Breast epithelium (tissue), 4 donors: ENCODE measurements around the gene KRT35. TPM values are rescaled to one million over a fixed set of nuclear protein-coding genes. Genes with fewer than 3 reads are reported as not detected.
A peak's percentile ranks its signal among the peaks of the same experiment; 100 is the strongest.

Experiments
- DNase-seq, 2 donors: peaks; one replicate each; pipeline ENCODE4 v3.0.0-alpha.2; 2019; ENCODE audit warnings: low spot score in 2 of 2
- H3K27ac ChIP-seq, 2 donors: fragments of 200-600 bp; sonication (generic) in 1 of 2; one replicate each; pipeline ENCODE4 v1.5.1; 2016 to 2019; ENCODE audit warnings: mild to moderate bottlenecking in 1 of 2
- H3K27me3 ChIP-seq, 2 donors: fragments of 200-600 bp; sonication (generic) in 1 of 2; one replicate each; pipeline versions ENCODE4 v1.5.1 to v1.6.0; 2017 to 2019; ENCODE audit warnings: control low read depth in 1 of 2, mild to moderate bottlenecking in 1 of 2
- H3K36me3 ChIP-seq: fragments of 200-600 bp; one replicate; pipeline ENCODE4 v1.5.1; 2019
- H3K4me1 ChIP-seq, 2 donors: fragments of 200-600 bp; sonication (generic); one replicate each; pipeline ENCODE4 v1.5.1; 2016 to 2019; ENCODE audit warnings: control low read depth in 1 of 2
- H3K4me3 ChIP-seq, 3 donors: fragments of 200-600 bp; sonication (generic); 1 replicate in 2 of 3; 2 replicates in 1 of 3; pipeline ENCODE4 v1.5.1; 2016 to 2019; ENCODE audit warnings: mild to moderate bottlenecking in 3 of 3, moderate library complexity in 2 of 3
- H3K9me3 ChIP-seq, 2 donors: fragments of 200-600 bp; sonication (generic) in 1 of 2; one replicate each; pipeline ENCODE4 v1.5.1; 2016 to 2019; ENCODE audit warnings: control low read depth in 1 of 2
- POLR2A ChIP-seq: fragments of 450-650 bp; IDR thresholded peaks from one replicate; pipeline ENCODE4 v1.6.1; 2016; ENCODE audit warnings: antibody characterized with exemption, mild to moderate bottlenecking, moderate library complexity
- POLR2AphosphoS5 ChIP-seq, 3 donors: sonication (generic); formaldehyde crosslinking; IDR thresholded peaks; one replicate each; pipeline ENCODE4 v1.6.1; 2017; ENCODE audit warnings: antibody characterized with exemption in 3 of 3
- intact Hi-C: fragments of 100-400 bp; cut with DNase I; formaldehyde crosslinking; loops from one replicate; pipeline ENCODE4 v1.15.1; 2023; ENCODE audit warnings: low total_unique reads
- total RNA-seq, 3 donors: library from RNA; depleted of rRNA; stranded (reverse); fragments of >200 nt; gene quantifications; one replicate each; pipeline ENCODE4 v1.1.0, GENCODE V29; 2016
- TF ChIP-seq, protein P1 (sequence below), 3 donors: fragments of 450-650 bp; IDR thresholded peaks; one replicate each; pipeline ENCODE4 v1.5.1; 2016 to 2017; ENCODE audit warnings: antibody characterized with exemption in 3 of 3, mild to moderate bottlenecking in 3 of 3, moderate library complexity in 3 of 3

The KRT35 gene
- total RNA-seq, 3 donors from 2014 or later: not detected

- Histone ChIP-seq H3K4me1 (peaks cover 0 to 6% of the 10 kb centered on the region in 2 donors), H3K36me3 (no peaks in the 10 kb centered on the region), H3K4me3 (peak within 1 kb of the TSS in 2 of 3 donors; percentile 54 to 60), H3K9me3 (no peaks in the 10 kb centered on the region), H3K27ac (peak within 1 kb of the TSS; percentile 89 to 92), H3K27me3 (no peaks in the 10 kb centered on the region)
- DNase-seq: peak in 1 of 2 donors; percentile 65
- intact Hi-C loops: no loop called here
- TF ChIP-seq POLR2AphosphoS5 (IDR thresholded peaks at IDR 0.05) (peak in 2 of 3 donors; percentile 25 to 49), POLR2A (peak; percentile 30)
- TF ChIP-seq, protein P1, sequence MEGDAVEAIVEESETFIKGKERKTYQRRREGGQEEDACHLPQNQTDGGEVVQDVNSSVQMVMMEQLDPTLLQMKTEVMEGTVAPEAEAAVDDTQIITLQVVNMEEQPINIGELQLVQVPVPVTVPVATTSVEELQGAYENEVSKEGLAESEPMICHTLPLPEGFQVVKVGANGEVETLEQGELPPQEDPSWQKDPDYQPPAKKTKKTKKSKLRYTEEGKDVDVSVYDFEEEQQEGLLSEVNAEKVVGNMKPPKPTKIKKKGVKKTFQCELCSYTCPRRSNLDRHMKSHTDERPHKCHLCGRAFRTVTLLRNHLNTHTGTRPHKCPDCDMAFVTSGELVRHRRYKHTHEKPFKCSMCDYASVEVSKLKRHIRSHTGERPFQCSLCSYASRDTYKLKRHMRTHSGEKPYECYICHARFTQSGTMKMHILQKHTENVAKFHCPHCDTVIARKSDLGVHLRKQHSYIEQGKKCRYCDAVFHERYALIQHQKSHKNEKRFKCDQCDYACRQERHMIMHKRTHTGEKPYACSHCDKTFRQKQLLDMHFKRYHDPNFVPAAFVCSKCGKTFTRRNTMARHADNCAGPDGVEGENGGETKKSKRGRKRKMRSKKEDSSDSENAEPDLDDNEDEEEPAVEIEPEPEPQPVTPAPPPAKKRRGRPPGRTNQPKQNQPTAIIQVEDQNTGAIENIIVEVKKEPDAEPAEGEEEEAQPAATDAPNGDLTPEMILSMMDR (IDR thresholded peaks at IDR 0.05): no peak
Observed at GRCh38 chr17:41518789-41519449, 38.0 kb upstream of the KRT35 start, which contains the start of gene KRT15. TSS of gene KRT15 (minus strand) at chr17:41518890. CDS start at chr17:41518827, 63 bp downstream.

- TF ChIP-seq POLR2A (no peak), POLR2AphosphoS5 (IDR thresholded peaks at IDR 0.05) (no peak)
- TF ChIP-seq, protein P1 (IDR thresholded peaks at IDR 0.05): no peak
- no peaks in the 10 kb centered on the region for H3K27me3 ChIP-seq
- no peak for DNase-seq
- no peaks in the 10 kb centered on the region for H3K36me3 ChIP-seq
- H3K9me3 ChIP-seq: no peaks in the 10 kb centered on the region
- peak overlapping the region; percentile 63 to 89 for H3K27ac ChIP-seq
- peak overlapping the region in 2 of 3 donors; percentile 54 to 60 for H3K4me3 ChIP-seq
- peaks cover 0 to 6% of the 10 kb centered on the region in 2 donors for H3K4me1 ChIP-seq
- intact Hi-C loops: no loop called here
Observed at GRCh38 chr17:41518031-41518430, 37.1 kb upstream of the KRT35 start.

GRCh38 chr17:41516830-41517283 lies 35.9 kb upstream of the KRT35 start:
- DNase-seq: no peak
- TF ChIP-seq, protein P1 (IDR thresholded peaks at IDR 0.05): no peak
- peak in 1 of 3 donors; percentile 3 for TF ChIP-seq POLR2AphosphoS5 (IDR thresholded peaks at IDR 0.05)
- no peak for TF ChIP-seq POLR2A
- intact Hi-C loops: no loop called here
- no peaks in the 10 kb centered on the region for H3K9me3 ChIP-seq
- H3K36me3 ChIP-seq: no peaks in the 10 kb centered on the region
- H3K27me3 ChIP-seq: no peaks in the 10 kb centered on the region
- peaks cover 0 to 6% of the 10 kb centered on the region in 2 donors for H3K4me1 ChIP-seq
- H3K27ac ChIP-seq: peak overlapping the region; percentile 68 to 89
- H3K4me3 ChIP-seq: peak overlapping the region in 2 of 3 donors; percentile 54 to 60

- TF ChIP-seq POLR2A: no peak
- TF ChIP-seq, protein P1 (IDR thresholded peaks at IDR 0.05): no peak
- no peak for TF ChIP-seq POLR2AphosphoS5 (IDR thresholded peaks at IDR 0.05)
- H3K27me3 ChIP-seq: no peaks in the 10 kb centered on the region
- no peaks in the 10 kb centered on the region for H3K9me3 ChIP-seq
- no peaks in the 10 kb centered on the region for H3K36me3 ChIP-seq
- peak overlapping the region in 2 of 3 donors; percentile 54 to 60 for H3K4me3 ChIP-seq
- intact Hi-C loops: no loop called here
- H3K4me1 ChIP-seq: peaks cover 0 to 4% of the 10 kb centered on the region in 2 donors
- DNase-seq: no peak
- H3K27ac ChIP-seq: peak overlapping the region; percentile 68 to 89
Observed at GRCh38 chr17:41516147-41516829, 35.3 kb upstream of the KRT35 start.

- no peaks in the 10 kb centered on the region for H3K27me3 ChIP-seq
- no peaks in the 10 kb centered on the region for H3K4me1 ChIP-seq
- no peak overlapping the region for H3K4me3 ChIP-seq
- H3K36me3 ChIP-seq: no peaks in the 10 kb centered on the region
- peak in 1 of 3 donors; percentile 15 for TF ChIP-seq POLR2AphosphoS5 (IDR thresholded peaks at IDR 0.05)
- TF ChIP-seq POLR2A: no peak
- intact Hi-C loops: no loop called here
- no peak for DNase-seq
- H3K27ac ChIP-seq: peak overlapping the region in 1 of 2 donors; percentile 44
- H3K9me3 ChIP-seq: no peaks in the 10 kb centered on the region
Observed at GRCh38 chr17:41513168-41513547, 32.2 kb upstream of the KRT35 start.
